ENCODE results near the gene NDRG3.

Gene NDRG3

GRCh38 chr20:36607586-36608387, 138.1 kb downstream of the NDRG3 start:
- peak overlapping the region; percentile 98 for H3K4me3 Mint-ChIP-seq
- H3K36me3 Mint-ChIP-seq (ENCODE audit: low read depth): peaks cover 39% of the 10 kb centered on the region
- TF ChIP-seq, protein P1, sequence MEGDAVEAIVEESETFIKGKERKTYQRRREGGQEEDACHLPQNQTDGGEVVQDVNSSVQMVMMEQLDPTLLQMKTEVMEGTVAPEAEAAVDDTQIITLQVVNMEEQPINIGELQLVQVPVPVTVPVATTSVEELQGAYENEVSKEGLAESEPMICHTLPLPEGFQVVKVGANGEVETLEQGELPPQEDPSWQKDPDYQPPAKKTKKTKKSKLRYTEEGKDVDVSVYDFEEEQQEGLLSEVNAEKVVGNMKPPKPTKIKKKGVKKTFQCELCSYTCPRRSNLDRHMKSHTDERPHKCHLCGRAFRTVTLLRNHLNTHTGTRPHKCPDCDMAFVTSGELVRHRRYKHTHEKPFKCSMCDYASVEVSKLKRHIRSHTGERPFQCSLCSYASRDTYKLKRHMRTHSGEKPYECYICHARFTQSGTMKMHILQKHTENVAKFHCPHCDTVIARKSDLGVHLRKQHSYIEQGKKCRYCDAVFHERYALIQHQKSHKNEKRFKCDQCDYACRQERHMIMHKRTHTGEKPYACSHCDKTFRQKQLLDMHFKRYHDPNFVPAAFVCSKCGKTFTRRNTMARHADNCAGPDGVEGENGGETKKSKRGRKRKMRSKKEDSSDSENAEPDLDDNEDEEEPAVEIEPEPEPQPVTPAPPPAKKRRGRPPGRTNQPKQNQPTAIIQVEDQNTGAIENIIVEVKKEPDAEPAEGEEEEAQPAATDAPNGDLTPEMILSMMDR (IDR thresholded peaks at IDR 0.05; ENCODE audit: unreplicated experiment in 3 of 3): no peak
- H3K27me3 Mint-ChIP-seq (ENCODE audit: low read depth): no peaks in the 10 kb centered on the region
- no peaks in the 10 kb centered on the region for H3K9me3 Mint-ChIP-seq
- H3K27ac Mint-ChIP-seq: peak overlapping the region in 2 of 3 experiments; percentile 41 to 48
- H3K4me1 Mint-ChIP-seq: peaks cover 25% of the 10 kb centered on the region

DNA sequence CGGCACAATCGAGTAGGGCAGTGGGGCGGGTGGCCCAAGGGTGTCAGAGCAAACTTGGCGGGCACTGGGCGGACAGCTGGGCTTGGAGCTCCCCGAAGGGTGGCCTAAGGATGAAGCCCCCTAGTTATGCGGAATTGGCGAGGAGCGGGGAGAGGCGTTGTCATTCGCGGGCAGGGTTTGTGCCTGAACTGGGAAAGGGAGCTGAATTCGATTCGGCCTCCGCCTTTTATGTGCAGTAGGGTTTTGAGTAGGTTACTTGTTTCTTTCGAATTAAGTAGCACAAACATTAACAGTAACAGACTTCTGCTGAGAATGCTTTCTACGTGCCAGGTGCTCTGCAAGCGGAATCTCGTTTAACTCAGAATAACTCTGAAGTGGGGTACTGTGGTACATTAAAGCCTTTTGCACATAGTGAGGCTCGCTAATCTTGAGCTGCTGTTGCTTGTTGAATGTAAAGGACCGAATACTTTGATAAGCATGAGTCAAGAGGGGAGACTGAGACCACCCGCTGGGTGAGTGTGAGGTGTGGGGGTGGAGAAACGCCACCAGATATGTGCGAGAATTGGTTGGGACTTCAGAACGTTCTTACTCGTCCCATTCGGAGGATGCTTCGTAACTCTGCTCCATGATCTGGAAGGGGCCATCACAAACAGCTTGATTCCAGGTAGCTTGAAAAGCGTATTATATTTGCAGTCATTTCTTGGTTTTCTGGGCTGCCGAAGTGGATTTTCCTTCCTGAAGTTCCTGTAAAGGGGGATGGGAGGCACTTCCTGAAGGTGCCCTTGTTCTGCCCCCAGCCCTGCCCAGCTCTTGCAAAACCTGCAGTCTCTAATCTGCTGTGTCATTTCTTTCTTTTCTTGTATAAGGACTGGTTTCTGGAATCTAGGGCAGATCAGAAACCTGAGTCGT, 139.5 kb downstream of the NDRG3 start:
- peak overlapping the region; percentile 83 to 89 (median 84) for H3K27ac Mint-ChIP-seq
- TF ChIP-seq, protein P1 (IDR thresholded peaks at IDR 0.05; ENCODE audit: unreplicated experiment in 3 of 3): no peak
- H3K36me3 Mint-ChIP-seq (ENCODE audit: low read depth): peaks cover 26% of the 10 kb centered on the region
- H3K4me3 Mint-ChIP-seq: peak overlapping the region; percentile 98
- no peaks in the 10 kb centered on the region for H3K9me3 Mint-ChIP-seq
- H3K27me3 Mint-ChIP-seq (ENCODE audit: low read depth): no peaks in the 10 kb centered on the region
- peaks cover 29% of the 10 kb centered on the region for H3K4me1 Mint-ChIP-seq

GRCh38 chr20:36605399-36606157, 140.3 kb downstream of the NDRG3 start, which contains the start of gene RAB5IF:
Gene RAB5IF (plus strand): TSS chr20:36605779. CDS start chr20:36605952, 173 bp downstream.
- Mint-ChIP-seq H3K9me3 (no peaks in the 10 kb centered on the region), H3K4me1 (peaks cover 29% of the 10 kb centered on the region), H3K27ac (peak within 1 kb of the TSS; percentile 84 to 94 (median 93)), H3K36me3 (ENCODE audit: low read depth) (peaks cover 19% of the 10 kb centered on the region), H3K27me3 (ENCODE audit: low read depth) (no peaks in the 10 kb centered on the region), H3K4me3 (peak within 1 kb of the TSS; percentile 98)
- TF ChIP-seq, protein P1 (IDR thresholded peaks at IDR 0.05; ENCODE audit: unreplicated experiment in 3 of 3): peak; percentile 82 to 95 (median 86)

DNA sequence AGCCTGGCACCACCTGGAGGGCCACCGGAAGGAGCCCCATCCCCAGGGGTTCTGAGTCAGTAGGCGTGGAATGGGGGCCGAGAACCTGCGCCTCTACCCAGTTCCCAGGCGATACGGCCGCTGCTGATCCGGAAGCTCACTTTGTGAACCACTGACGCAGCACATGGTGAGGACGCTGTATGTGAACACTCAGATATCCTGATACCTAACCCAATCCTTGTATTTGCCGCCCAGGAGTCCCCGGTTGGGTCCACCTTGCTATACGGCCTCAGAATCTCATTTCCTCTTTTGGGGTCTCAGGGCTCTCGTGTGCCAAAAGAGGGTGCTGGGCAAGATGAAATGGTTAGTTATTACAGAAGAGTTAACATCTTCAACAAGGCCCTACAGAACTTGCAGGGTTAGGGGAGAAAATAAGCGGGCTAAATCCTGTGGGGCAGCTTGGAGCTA, 140.9 kb downstream of the NDRG3 start:
- H3K9me3 Mint-ChIP-seq: no peaks in the 10 kb centered on the region

More for the DNA sequence above, 140.9 kb downstream of the NDRG3 start:
- H3K27me3 Mint-ChIP-seq (ENCODE audit: low read depth): no peaks in the 10 kb centered on the region
- peak overlapping the region; percentile 84 to 94 (median 93) for H3K27ac Mint-ChIP-seq
- peak overlapping the region; percentile 98 for H3K4me3 Mint-ChIP-seq
- peaks cover 15% of the 10 kb centered on the region for H3K36me3 Mint-ChIP-seq (ENCODE audit: low read depth)
- H3K4me1 Mint-ChIP-seq: peaks cover 31% of the 10 kb centered on the region
- TF ChIP-seq, protein P1 (IDR thresholded peaks at IDR 0.05; ENCODE audit: unreplicated experiment in 3 of 3): no peak
